GM19463 (cell line): Measurements from ENCODE around the gene UGT1A5.

Source experiments
- ATAC-seq: cut with Tn5 transposase; IDR thresholded peaks from one replicate; pipeline ENCODE4 v1.9.1; 2021; ENCODE audit warnings: mild to moderate bottlenecking, moderate library complexity; ENCODE audit not compliant: unreplicated experiment

Gene UGT1A5

GRCh38 chr2:233822101-233822771 lies 109.5 kb downstream of the UGT1A5 start:
- ATAC-seq = no peak
